ENCODE data around the gene ST7L. TPM values are rescaled to one million over a fixed set of nuclear protein-coding genes. Genes with fewer than 3 reads are reported as not detected.
"Not testable (repeated sequence)": the region's sequence is repeated elsewhere in the genome, so short reads cannot be mapped to it uniquely, and the experiment has no call there.

Gene ST7L
- total and polyA plus RNA-seq, 10 of the 15 experiments (the other 5 are each of a cell fraction or from before 2014, with no cell fraction given) = 3.6 to 13.7 (median 8.9) TPM

GRCh38 chr1:112643080-112643479 is 24.1 kb upstream of the ST7L start (continued):
- TF ChIP-seq RUNX3 (IDR thresholded peaks at IDR 0.05; ENCODE audit: low read length) (no peak), FOXK2 (IDR thresholded peaks at IDR 0.05) (no peak), JUND (IDR thresholded peaks at IDR 0.05; ENCODE audit: low read depth, low read length) (no peak), IKZF1 (conservative IDR thresholded peaks at IDR 0.05) (no peak)

DNA sequence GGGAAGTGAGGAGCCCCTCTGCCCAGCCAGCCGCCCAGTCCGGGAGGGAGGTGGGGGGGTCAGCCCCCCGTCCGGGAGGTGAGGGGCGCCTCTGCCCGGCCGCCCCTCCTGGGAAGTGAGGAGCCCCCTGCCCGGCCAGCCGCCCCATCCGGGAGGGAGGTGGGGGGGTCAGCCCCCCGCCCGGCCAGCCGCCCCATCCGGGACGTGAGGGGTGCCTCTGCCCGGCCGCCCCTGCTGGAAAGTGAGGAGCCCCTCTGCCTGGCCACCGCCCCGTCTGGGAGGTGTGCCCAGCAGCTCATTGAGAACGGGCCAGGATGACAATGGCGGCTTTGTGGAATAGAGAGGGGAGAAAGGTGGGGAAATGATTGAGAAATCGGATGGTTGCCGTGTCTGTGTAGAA is 21.5 kb upstream of the ST7L start:
- H2AFZ ChIP-seq (ENCODE audit: control insufficient read depth, low read depth, low read length); ATAC-seq; H4K20me1 ChIP-seq (ENCODE audit: control insufficient read depth, insufficient read depth); H3K27me3 ChIP-seq (replicated peaks in 1 of 2; ENCODE audit: control insufficient read depth in 2 of 2, insufficient read depth in 2 of 2, low read length in 1 of 2); POLR2A ChIA-PET; H3K4me2 ChIP-seq (ENCODE audit: control insufficient read depth, insufficient read depth); CTCF ChIA-PET; H3K9ac ChIP-seq (ENCODE audit: control insufficient read depth, insufficient read depth, low read length); H3K9me3 ChIP-seq (replicated peaks; ENCODE audit: control insufficient read depth, insufficient read depth, low read length); H3K4me1 ChIP-seq (ENCODE audit: control insufficient read depth, insufficient read depth, low read length); RAD21 ChIA-PET (ENCODE audit: unreplicated experiment); in situ Hi-C loops (cut with MboI); SMC1A ChIA-PET (ENCODE audit: uncharacterized antibody, unreplicated experiment); H3K27ac ChIP-seq (ENCODE audit: control insufficient read depth, insufficient read depth); DNase-seq (ENCODE audit: low read depth, low spot score); intact Hi-C loops (cut with micrococcal nuclease; ENCODE audit: unreplicated experiment); FAIRE-seq; H3K4me3 ChIP-seq; BruUV-seq (replicated peaks): not testable (repeated sequence)
- 100% methylated on average over 9 of the region's 23 CpGs for WGBS (ENCODE audit: insufficient coverage, insufficient replicate concordance, low lambda C conversion rate, missing lambda C conversion rate)
- H3K79me2 ChIP-seq (ENCODE audit: control insufficient read depth, insufficient read depth, low read length) = peaks cover 75% of the 10 kb centered on the region
- peaks cover 1 to 13% of the 10 kb centered on the region in 2 experiments; a peak in 3 of 4 replicates for H3K36me3 ChIP-seq (ENCODE audit: control insufficient read depth in 2 of 2, insufficient read depth in 2 of 2, low read length in 1 of 2)

DNA sequence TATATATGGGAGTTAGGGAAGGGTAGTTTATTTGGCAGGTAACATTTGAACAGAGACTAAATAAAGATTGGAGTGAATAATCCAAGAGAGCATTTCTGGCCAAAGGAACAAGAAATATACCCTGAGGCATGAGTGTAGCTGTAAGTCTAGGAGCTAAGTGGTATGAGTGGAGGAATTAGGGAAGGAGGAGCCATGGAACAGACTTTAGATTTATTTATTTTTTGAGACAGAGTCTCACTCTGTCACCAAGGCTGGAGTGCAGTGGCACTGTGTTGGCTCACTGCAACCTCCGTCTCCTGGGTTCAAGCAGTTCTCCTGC is 19.1 kb upstream of the ST7L start:
- Histone ChIP-seq H3K36me3 (ENCODE audit: control insufficient read depth in 2 of 2, insufficient read depth in 2 of 2, low read length in 1 of 2) (peaks cover 0 to 10% of the 10 kb centered on the region in 2 experiments; a peak in 1 of 4 replicates), H4K20me1 (ENCODE audit: control insufficient read depth, insufficient read depth) (peaks cover 8% of the 10 kb centered on the region; the same call in 1 of the 2 replicates), H3K9ac (ENCODE audit: control insufficient read depth, insufficient read depth, low read length) (no peak overlapping the region), H3K4me3 (no peak overlapping the region), H3K4me1 (ENCODE audit: control insufficient read depth, insufficient read depth, low read length) (peaks cover 25% of the 10 kb centered on the region), H3K79me2 (ENCODE audit: control insufficient read depth, insufficient read depth, low read length) (peaks cover 79% of the 10 kb centered on the region), H3K27ac (ENCODE audit: control insufficient read depth, insufficient read depth) (no peak overlapping the region), H2AFZ (ENCODE audit: control insufficient read depth, low read depth, low read length) (no peak overlapping the region), H3K4me2 (ENCODE audit: control insufficient read depth, insufficient read depth) (no peak overlapping the region), H3K9me3 (replicated peaks; ENCODE audit: control insufficient read depth, insufficient read depth, low read length) (no peaks in the 10 kb centered on the region), H3K27me3 (replicated peaks in 1 of 2; ENCODE audit: control insufficient read depth in 2 of 2, insufficient read depth in 2 of 2, low read length in 1 of 2) (no peaks in the 10 kb centered on the region)
- 93% methylated on average over 1 of the region's 1 CpG for WGBS (ENCODE audit: insufficient coverage, insufficient replicate concordance, low lambda C conversion rate, missing lambda C conversion rate)
- TF ChIP-seq POLR2AphosphoS5 (IDR thresholded peaks at IDR 0.05; ENCODE audit: low read length) (no peak), BRCA1 (IDR thresholded peaks at IDR 0.05; ENCODE audit: low read depth, low read length) (no peak), MTA3 (IDR thresholded peaks at IDR 0.05; ENCODE audit: borderline replicate concordance, low read length) (no peak), SIN3A (IDR thresholded peaks at IDR 0.05; ENCODE audit: low read depth, low read length) (no peak), HCFC1 (IDR thresholded peaks at IDR 0.05; ENCODE audit: low read length) (no peak), FOXM1 (IDR thresholded peaks at IDR 0.05; ENCODE audit: low read depth, low read length) (no peak), MXI1 (IDR thresholded peaks at IDR 0.05; ENCODE audit: low read depth, low read length) (no peak), ZNF24 (IDR thresholded peaks at IDR 0.05) (no peak), MYC (IDR thresholded peaks at IDR 0.05; ENCODE audit: insufficient read depth, insufficient read length, insufficient replicate concordance, low read length, severe bottlenecking) (no peak), BHLHE40 (IDR thresholded peaks at IDR 0.05; ENCODE audit: borderline replicate concordance in 1 of 2, low read depth in 2 of 2, low read length in 1 of 2) (no peak), IKZF1 (conservative IDR thresholded peaks at IDR 0.05) (no peak)
- TF ChIP-seq, protein P1, sequence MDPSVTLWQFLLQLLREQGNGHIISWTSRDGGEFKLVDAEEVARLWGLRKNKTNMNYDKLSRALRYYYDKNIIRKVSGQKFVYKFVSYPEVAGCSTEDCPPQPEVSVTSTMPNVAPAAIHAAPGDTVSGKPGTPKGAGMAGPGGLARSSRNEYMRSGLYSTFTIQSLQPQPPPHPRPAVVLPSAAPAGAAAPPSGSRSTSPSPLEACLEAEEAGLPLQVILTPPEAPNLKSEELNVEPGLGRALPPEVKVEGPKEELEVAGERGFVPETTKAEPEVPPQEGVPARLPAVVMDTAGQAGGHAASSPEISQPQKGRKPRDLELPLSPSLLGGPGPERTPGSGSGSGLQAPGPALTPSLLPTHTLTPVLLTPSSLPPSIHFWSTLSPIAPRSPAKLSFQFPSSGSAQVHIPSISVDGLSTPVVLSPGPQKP (IDR thresholded peaks at IDR 0.05; ENCODE audit: low read depth, low read length) = no peak
- POLR2A ChIA-PET = interaction anchor here (0.9 to 1.2 kb wide), 2 partner anchors 11 to 70 kb away, joined by 3 to 4 read pairs; no protein-coding TSS in a partner anchor
- intact Hi-C loops (cut with micrococcal nuclease; ENCODE audit: unreplicated experiment) = no loop called here
- DNase-seq (ENCODE audit: low read depth, low spot score) (no peak), FAIRE-seq (no peak), ATAC-seq (no peak)
- no TSS peak for BruUV-seq (replicated peaks)
- CTCF ChIA-PET = interaction anchor here (1.1 to 3.0 kb wide), 3 partner anchors 10 to 247 kb away, joined by 3 to 13 read pairs (median 8); no protein-coding TSS in a partner anchor
- in situ Hi-C loops (cut with MboI) = no loop called here
- RAD21 ChIA-PET (ENCODE audit: unreplicated experiment) = interaction anchor here (0.9 to 3.4 kb wide), 2 partner anchors 14 to 35 kb away, joined by 3 to 22 read pairs; partner anchors contain the start of gene MOV10
- SMC1A ChIA-PET (ENCODE audit: uncharacterized antibody, unreplicated experiment) = interaction anchor here (0.6 to 4.1 kb wide), 8 partner anchors 14 to 923 kb away, joined by 3 to 24 read pairs (median 4); no protein-coding TSS in a partner anchor

Data from GM12878 (cell line).